T follicular helper cell (primary cell): ENCODE measurements around the gene SLC35B4.

Experiments used
- DNase-seq: peaks from one replicate; pipeline ENCODE4 v3.0.0-alpha.2; 2020; ENCODE audit warnings: low read depth
- total RNA-seq, 2 experiments: gene quantifications; one replicate each; lab custom pipeline; 2026; lab: John Stamatoyannopoulos, UW

Gene SLC35B4
- 30.3 to 49.0 reads per million in 2 experiments for total RNA-seq

GRCh38 chr7:134316539-134317344 is at the start of gene SLC35B4:
TSS of gene SLC35B4 (minus strand) at chr7:134316930. CDS start at chr7:134316751, 179 bp downstream.
- peak; percentile 92 for DNase-seq

GRCh38 chr7:134366481-134366880 is 49.8 kb upstream of the SLC35B4 start:
- no peak for DNase-seq

- DNase-seq: no peak
Observed at GRCh38 chr7:134365341-134366054, 48.8 kb upstream of the SLC35B4 start.

GRCh38 chr7:134364619-134365037 is 47.9 kb upstream of the SLC35B4 start:
- no peak for DNase-seq

- no peak for DNase-seq
Observed at GRCh38 chr7:134362587-134363483, 46.1 kb upstream of the SLC35B4 start.

- DNase-seq: no peak
Observed at GRCh38 chr7:134359787-134360432, 43.2 kb upstream of the SLC35B4 start.

- no peak for DNase-seq
Observed at GRCh38 chr7:134357486-134357885, 40.8 kb upstream of the SLC35B4 start.

GRCh38 chr7:134356421-134356936 is 39.7 kb upstream of the SLC35B4 start:
- no peak for DNase-seq

GRCh38 chr7:134355927-134356326 is 39.2 kb upstream of the SLC35B4 start:
- no peak for DNase-seq

- DNase-seq: no peak
Observed at GRCh38 chr7:134355004-134355525, 38.3 kb upstream of the SLC35B4 start.

- DNase-seq: no peak
Observed at GRCh38 chr7:134353411-134353810, 36.7 kb upstream of the SLC35B4 start.

GRCh38 chr7:134351424-134351823 is 34.7 kb upstream of the SLC35B4 start:
- DNase-seq: no peak

GRCh38 chr7:134350709-134351108 is 34.0 kb upstream of the SLC35B4 start:
- no peak for DNase-seq

GRCh38 chr7:134347567-134347966 is 30.8 kb upstream of the SLC35B4 start:
- no peak for DNase-seq

GRCh38 chr7:134343796-134344195 is 27.1 kb upstream of the SLC35B4 start:
- DNase-seq: no peak

- DNase-seq: no peak
Observed at GRCh38 chr7:134343136-134343535, 26.4 kb upstream of the SLC35B4 start.

GRCh38 chr7:134339475-134339874 is 22.7 kb upstream of the SLC35B4 start:
- DNase-seq: no peak

GRCh38 chr7:134337980-134338379 is 21.2 kb upstream of the SLC35B4 start:
- DNase-seq: no peak

GRCh38 chr7:134334408-134334807 is 17.7 kb upstream of the SLC35B4 start:
- DNase-seq: no peak

- DNase-seq: no peak
Observed at GRCh38 chr7:134333943-134334342, 17.2 kb upstream of the SLC35B4 start.

GRCh38 chr7:134332892-134333291 is 16.2 kb upstream of the SLC35B4 start:
- DNase-seq: no peak
